ENCODE results near the gene ABAT.

- TF ChIP-seq, protein P1, sequence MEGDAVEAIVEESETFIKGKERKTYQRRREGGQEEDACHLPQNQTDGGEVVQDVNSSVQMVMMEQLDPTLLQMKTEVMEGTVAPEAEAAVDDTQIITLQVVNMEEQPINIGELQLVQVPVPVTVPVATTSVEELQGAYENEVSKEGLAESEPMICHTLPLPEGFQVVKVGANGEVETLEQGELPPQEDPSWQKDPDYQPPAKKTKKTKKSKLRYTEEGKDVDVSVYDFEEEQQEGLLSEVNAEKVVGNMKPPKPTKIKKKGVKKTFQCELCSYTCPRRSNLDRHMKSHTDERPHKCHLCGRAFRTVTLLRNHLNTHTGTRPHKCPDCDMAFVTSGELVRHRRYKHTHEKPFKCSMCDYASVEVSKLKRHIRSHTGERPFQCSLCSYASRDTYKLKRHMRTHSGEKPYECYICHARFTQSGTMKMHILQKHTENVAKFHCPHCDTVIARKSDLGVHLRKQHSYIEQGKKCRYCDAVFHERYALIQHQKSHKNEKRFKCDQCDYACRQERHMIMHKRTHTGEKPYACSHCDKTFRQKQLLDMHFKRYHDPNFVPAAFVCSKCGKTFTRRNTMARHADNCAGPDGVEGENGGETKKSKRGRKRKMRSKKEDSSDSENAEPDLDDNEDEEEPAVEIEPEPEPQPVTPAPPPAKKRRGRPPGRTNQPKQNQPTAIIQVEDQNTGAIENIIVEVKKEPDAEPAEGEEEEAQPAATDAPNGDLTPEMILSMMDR (IDR thresholded peaks at IDR 0.05) = no peak
- TF ChIP-seq EP300 (IDR thresholded peaks at IDR 0.05) = no peak
- TF ChIP-seq POLR2A (IDR thresholded peaks at IDR 0.05) = no peak
Observed at GRCh38 chr16:8739151-8739550, 64.7 kb downstream of the ABAT start.
